Erythroblast (primary cell): ENCODE data around the gene SERGEF.

Source experiments
- GATA1 ChIP-seq: IDR thresholded peaks from 2 replicates; pipeline ENCODE4 v1.6.1; 2011; ENCODE audit warnings: low read depth, mild to moderate bottlenecking, control low read depth, low read length, moderate library complexity
- POLR2A ChIP-seq: IDR thresholded peaks from 2 replicates; pipeline ENCODE4 v1.6.1; 2011; ENCODE audit warnings: mild to moderate bottlenecking, low read length

- no peak for TF ChIP-seq GATA1
- TF ChIP-seq POLR2A: no peak
Measured at GRCh38 chr11:17750013-17750800, 262.6 kb downstream of the SERGEF start.
